Progenitor cell of endocrine pancreas (in vitro differentiated cells): ENCODE data around the gene PLS3. TPM values are rescaled to one million over a fixed set of nuclear protein-coding genes. Genes with fewer than 3 reads are reported as not detected.
A peak's percentile ranks its signal among the peaks of the same experiment; 100 is the strongest.
"Not testable (repeated sequence)": the region's sequence is repeated elsewhere in the genome, so short reads cannot be mapped to it uniquely, and the experiment has no call there.

Experiments
- DNase-seq: peaks from one replicate; pipeline ENCODE4 v3.0.0; 2021; ENCODE audit warnings: low spot score; ENCODE audit not compliant: unreplicated experiment
- H3K27ac Mint-ChIP-seq: 2 replicates; pipeline ENCODE4 v1.8.0; 2021; ENCODE audit warnings: mild to moderate bottlenecking, moderate library complexity, mixed read lengths
- H3K27me3 Mint-ChIP-seq: 2 replicates; pipeline ENCODE4 v1.8.0; 2021; ENCODE audit warnings: mixed read lengths
- H3K36me3 Mint-ChIP-seq: 2 replicates; pipeline ENCODE4 v1.8.0; 2022; ENCODE audit warnings: mixed read lengths; ENCODE audit not compliant: insufficient read depth
- H3K4me1 Mint-ChIP-seq: 2 replicates; pipeline ENCODE4 v1.8.0; 2021; ENCODE audit warnings: low read depth, mixed read lengths
- H3K4me3 Mint-ChIP-seq: 2 replicates; pipeline ENCODE4 v1.8.0; 2021; ENCODE audit warnings: low read depth, mild to moderate bottlenecking, moderate library complexity, mixed read lengths
- H3K9me3 Mint-ChIP-seq: 2 replicates; pipeline ENCODE4 v1.8.0; 2021; ENCODE audit warnings: low read depth, mixed read lengths
- CTCF ChIP-seq: fragments of 200-600 bp; sonication (generic); IDR thresholded peaks from one replicate; pipeline ENCODE4 v1.5.0; 2021; ENCODE audit warnings: antibody characterized with exemption, mild to moderate bottlenecking; ENCODE audit not compliant: unreplicated experiment
- total RNA-seq: library from RNA; stranded (reverse); gene quantifications from 2 replicates; pipeline ENCODE4 v1.2.1, GENCODE V29; 2021

PLS3 gene
- total RNA-seq, 1 donor from 2014 or later = 98.7 TPM

GRCh38 chrX:115625572-115626301, 64.8 kb downstream of the PLS3 start:
- peaks cover 3% of the 10 kb centered on the region for H3K4me1 Mint-ChIP-seq
- H3K9me3 Mint-ChIP-seq = no peaks in the 10 kb centered on the region
- no peak overlapping the region for H3K4me3 Mint-ChIP-seq
- peaks cover 3% of the 10 kb centered on the region for H3K27me3 Mint-ChIP-seq
- no peak for TF ChIP-seq CTCF
- peaks cover 8% of the 10 kb centered on the region for H3K36me3 Mint-ChIP-seq
- no peak for DNase-seq
- H3K27ac Mint-ChIP-seq = peak overlapping the region; percentile 56

DNA sequence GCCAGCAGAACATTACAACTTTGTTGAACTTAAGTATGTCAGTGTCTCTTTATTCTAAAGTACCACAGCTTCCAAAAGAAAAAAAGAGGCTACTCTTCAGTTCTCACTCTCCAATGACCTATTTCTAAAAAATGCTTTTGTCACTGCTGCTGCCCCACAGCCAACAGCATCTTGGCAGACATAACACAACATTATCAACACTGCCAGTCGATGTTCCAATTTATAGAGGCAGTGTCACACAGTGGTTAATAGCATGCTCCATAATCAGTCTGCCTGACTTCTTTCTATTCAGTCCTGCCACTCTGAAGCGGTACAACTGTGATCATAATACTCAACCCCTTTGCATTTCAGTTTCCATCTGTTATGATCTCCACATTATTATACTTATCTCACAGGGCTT, 69.2 kb downstream of the PLS3 start:
- peaks cover 4% of the 10 kb centered on the region for H3K4me1 Mint-ChIP-seq
- no peak for DNase-seq
- no peak overlapping the region for H3K27ac Mint-ChIP-seq
- TF ChIP-seq CTCF = no peak
- no peaks in the 10 kb centered on the region for H3K9me3 Mint-ChIP-seq
- peaks cover 9% of the 10 kb centered on the region for H3K36me3 Mint-ChIP-seq
- no peak overlapping the region for H3K4me3 Mint-ChIP-seq
- peaks cover 3% of the 10 kb centered on the region for H3K27me3 Mint-ChIP-seq

DNA sequence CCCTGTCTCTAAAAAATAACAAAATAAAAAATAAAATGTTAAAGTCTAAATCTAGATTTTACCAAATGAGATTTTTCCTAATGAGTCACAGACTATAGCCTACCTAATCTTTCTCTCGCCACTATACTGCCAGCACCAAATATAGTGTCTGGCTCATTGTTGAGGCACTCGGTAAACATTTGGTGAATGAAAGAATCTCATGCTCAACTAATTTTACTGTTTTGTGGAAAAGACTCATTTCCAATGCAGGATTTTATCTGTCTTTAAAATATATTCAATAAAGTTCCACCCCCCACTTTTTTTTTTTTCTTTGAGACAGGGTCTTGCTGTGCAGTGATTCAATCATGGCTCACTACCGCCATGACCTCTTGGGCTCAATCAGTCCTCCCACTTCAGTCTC, 71.5 kb downstream of the PLS3 start:
- no peak for DNase-seq
- Mint-ChIP-seq H3K9me3 (no peaks in the 10 kb centered on the region), H3K27me3 (peaks cover 3% of the 10 kb centered on the region), H3K36me3 (peaks cover 16% of the 10 kb centered on the region), H3K4me1 (peaks cover 1% of the 10 kb centered on the region), H3K4me3 (no peak overlapping the region), H3K27ac (no peak overlapping the region)
- no peak for TF ChIP-seq CTCF

GRCh38 chrX:115633397-115633796, 72.4 kb downstream of the PLS3 start:
- not testable (repeated sequence) for H3K27ac Mint-ChIP-seq, H3K9me3 Mint-ChIP-seq, H3K4me3 Mint-ChIP-seq, H3K4me1 Mint-ChIP-seq, H3K27me3 Mint-ChIP-seq, DNase-seq
- peaks cover 18% of the 10 kb centered on the region for H3K36me3 Mint-ChIP-seq

DNA sequence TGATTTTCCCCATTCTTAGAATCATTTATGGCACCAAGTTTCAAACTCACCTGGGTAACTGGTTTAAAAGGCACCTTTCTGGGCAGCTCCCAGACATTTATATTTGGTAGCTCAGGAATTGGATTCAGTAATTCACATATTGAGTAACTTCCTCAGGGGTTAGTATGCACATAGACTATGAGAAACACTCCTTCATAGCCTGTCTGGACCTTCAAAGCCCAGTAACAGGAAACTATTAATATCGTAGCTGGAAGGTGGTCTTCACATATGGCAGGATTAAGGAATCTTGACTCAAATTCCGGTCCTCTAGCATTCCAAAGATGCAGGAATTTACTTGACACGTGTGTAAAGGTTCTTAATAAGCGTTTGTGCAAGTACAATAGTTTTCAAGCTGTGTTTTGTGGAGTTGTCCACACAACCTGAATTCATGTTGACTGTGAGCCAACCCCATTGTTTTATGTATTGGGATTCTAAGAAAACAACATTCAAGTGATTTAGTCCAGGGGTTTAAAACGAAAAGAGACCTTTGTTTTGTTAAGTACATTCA, 78.4 kb downstream of the PLS3 start:
- Mint-ChIP-seq H3K9me3 (no peaks in the 10 kb centered on the region), H3K4me1 (no peaks in the 10 kb centered on the region), H3K27ac (no peak overlapping the region), H3K36me3 (peaks cover 17% of the 10 kb centered on the region), H3K27me3 (no peaks in the 10 kb centered on the region), H3K4me3 (no peak overlapping the region)
- no peak for TF ChIP-seq CTCF
- DNase-seq = no peak

- Mint-ChIP-seq H3K36me3 (peaks cover 10% of the 10 kb centered on the region), H3K9me3 (no peaks in the 10 kb centered on the region), H3K27me3 (no peaks in the 10 kb centered on the region), H3K27ac (no peak overlapping the region), H3K4me1 (no peaks in the 10 kb centered on the region), H3K4me3 (no peak overlapping the region)
- no peak for TF ChIP-seq CTCF
- no peak for DNase-seq
Observed at GRCh38 chrX:115642311-115642710, 81.3 kb downstream of the PLS3 start.
